Measurements from ENCODE around the gene CHCHD3.

The CHCHD3 gene

GRCh38 chr7:133077394-133077793 lies 4.5 kb downstream of the CHCHD3 start:
- DNase-seq = no peak

GRCh38 chr7:133076142-133076541 lies 5.7 kb downstream of the CHCHD3 start:
- DNase-seq = no peak

- DNase-seq = no peak
Observed at GRCh38 chr7:133071506-133071905, 10.4 kb downstream of the CHCHD3 start.

- DNase-seq = no peak
Observed at GRCh38 chr7:133070562-133070961, 11.3 kb downstream of the CHCHD3 start.

GRCh38 chr7:133065301-133065700 lies 16.6 kb downstream of the CHCHD3 start:
- no peak for DNase-seq

- DNase-seq = no peak
Observed at GRCh38 chr7:133064082-133064820, 17.6 kb downstream of the CHCHD3 start.

- no peak for DNase-seq
Observed at GRCh38 chr7:133061792-133062191, 20.1 kb downstream of the CHCHD3 start.

GRCh38 chr7:133061357-133061756 lies 20.5 kb downstream of the CHCHD3 start:
- no peak for DNase-seq

- DNase-seq = no peak
Observed at GRCh38 chr7:133060004-133060403, 21.9 kb downstream of the CHCHD3 start.

- no peak for DNase-seq
Observed at GRCh38 chr7:133059263-133059662, 22.6 kb downstream of the CHCHD3 start.

- no peak for DNase-seq
Observed at GRCh38 chr7:133056370-133057238, 25.3 kb downstream of the CHCHD3 start.

- no peak for DNase-seq
Observed at GRCh38 chr7:133054162-133054840, 27.6 kb downstream of the CHCHD3 start.

GRCh38 chr7:133053321-133053891 lies 28.5 kb downstream of the CHCHD3 start:
- DNase-seq = no peak

GRCh38 chr7:133052826-133053225 lies 29.1 kb downstream of the CHCHD3 start:
- DNase-seq = no peak

- DNase-seq = no peak
Observed at GRCh38 chr7:133052401-133052756, 29.5 kb downstream of the CHCHD3 start.

- DNase-seq = no peak
Observed at GRCh38 chr7:133051719-133052400, 30.0 kb downstream of the CHCHD3 start.

GRCh38 chr7:133051066-133051465 lies 30.8 kb downstream of the CHCHD3 start:
- no peak for DNase-seq

GRCh38 chr7:133050200-133050995 lies 31.5 kb downstream of the CHCHD3 start:
- DNase-seq = no peak

GRCh38 chr7:133048589-133048988 lies 33.3 kb downstream of the CHCHD3 start:
- DNase-seq = no peak

GRCh38 chr7:133047321-133047720 lies 34.6 kb downstream of the CHCHD3 start:
- no peak for DNase-seq

GRCh38 chr7:133044722-133045473 lies 37.0 kb downstream of the CHCHD3 start:
- DNase-seq = no peak
